HepG2 (cell line): ENCODE results near the gene SLC29A2. TPM values are rescaled to one million over a fixed set of nuclear protein-coding genes. Genes with fewer than 3 reads are reported as not detected.

Experiments used
- ATM ChIP-seq: fragments of 450-650 bp; IDR thresholded peaks from 2 replicates; pipeline ENCODE4 v1.7.1; 2017; ENCODE audit warnings: mild to moderate bottlenecking, borderline replicate concordance
- CEBPB ChIP-seq: IDR thresholded peaks from 2 replicates; pipeline ENCODE4 v1.6.1; 2011; ENCODE audit warnings: low read depth, low read length, improper control_type of control experiment, borderline replicate concordance
- FOXO1 ChIP-seq: sonication (generic); formaldehyde crosslinking; IDR thresholded peaks from 2 replicates; pipeline ENCODE4 v1.4.0; 2020; ENCODE audit warnings: missing genetic modification reagents
- MZF1 ChIP-seq: sonication (generic); formaldehyde crosslinking; IDR thresholded peaks from 2 replicates; pipeline ENCODE4 v1.8.1; 2023; ENCODE audit warnings: mild to moderate bottlenecking, missing genetic modification reagents, borderline replicate concordance
- NFRKB ChIP-seq: fragments of 450-650 bp; IDR thresholded peaks from 2 replicates; pipeline ENCODE4 v1.6.1; 2017
- RAD51 ChIP-seq: fragments of 450-650 bp; IDR thresholded peaks from 2 replicates; pipeline ENCODE4 v1.6.1; 2016; ENCODE audit warnings: borderline replicate concordance
- SIX1 ChIP-seq: sonication (generic); formaldehyde crosslinking; IDR thresholded peaks from 2 replicates; pipeline ENCODE4 v1.4.0; 2020; ENCODE audit warnings: missing genetic modification reagents, borderline replicate concordance
- THRA ChIP-seq: sonication (generic); formaldehyde crosslinking; IDR thresholded peaks from 2 replicates; pipeline ENCODE4 v1.4.0; 2020; ENCODE audit warnings: missing genetic modification reagents, borderline replicate concordance
- ZFP36 ChIP-seq: fragments of 150-350 bp; IDR thresholded peaks from 2 replicates; pipeline ENCODE4 v1.6.1; 2018; ENCODE audit warnings: borderline replicate concordance, low read length, low read depth; ENCODE audit not compliant: partially characterized antibody
- ZFP36L2 ChIP-seq: sonication (generic); formaldehyde crosslinking; IDR thresholded peaks from 2 replicates; pipeline ENCODE4 v1.4.0; 2020; ENCODE audit warnings: missing genetic modification reagents
- ZFX ChIP-seq: sonication (generic); formaldehyde crosslinking; IDR thresholded peaks from 2 replicates; pipeline ENCODE4 v1.4.0; 2020; ENCODE audit warnings: mild to moderate bottlenecking, low read depth, missing genetic modification reagents, moderate library complexity
- ZNF687 ChIP-seq: sonication (generic); formaldehyde crosslinking; IDR thresholded peaks from 2 replicates; pipeline ENCODE4 v1.5.1; 2020; ENCODE audit warnings: mild to moderate bottlenecking, missing genetic modification reagents, moderate library complexity
- ZSCAN29 ChIP-seq: sonication (generic); formaldehyde crosslinking; conservative IDR thresholded peaks from 2 replicates; pipeline ENCODE4 v1.4.0; 2020; ENCODE audit warnings: mild to moderate bottlenecking, missing genetic modification reagents
- ZZZ3 ChIP-seq: sonication (generic); formaldehyde crosslinking; IDR thresholded peaks from 2 replicates; pipeline ENCODE4 v1.4.0; 2020; ENCODE audit warnings: missing genetic modification reagents, mild to moderate bottlenecking, borderline replicate concordance
- polyA plus RNA-seq, 8 experiments: library from polyadenylated mRNA; depleted of rRNA in 3 of 8; stranded (reverse) in 7 of 8; unstranded in 1 of 8; fragments of >200 nt; fragmentation: Illumina TruSeq in 4 of 8; extraction: Trizol in 4 of 8; gene quantifications; 2 replicates each; pipeline versions ENCODE4 v1.2.1 to v1.2.3, GENCODE V29; 2011 to 2016; ENCODE audit warnings: low read depth in 4 of 8, missing spikeins in 1 of 8, mixed read lengths in 1 of 8; ENCODE audit not compliant: insufficient read depth in 1 of 8
- total RNA-seq, 5 experiments: library from RNA; depleted of rRNA; stranded (reverse); fragments of >200 nt; fragmentation: Illumina TruSeq; extraction: Trizol; gene quantifications; 2 replicates each; pipeline ENCODE4 v1.2.3, GENCODE V29; 2016; ENCODE audit warnings: low read depth in 1 of 5
- TF ChIP-seq, protein P1 (sequence below): IDR thresholded peaks from 2 replicates; pipeline ENCODE4 v1.6.1; 2016; ENCODE audit warnings: missing genetic modification reagents, missing compliant biosample characterization
- TF ChIP-seq, protein P2 (sequence below): IDR thresholded peaks from 2 replicates; pipeline ENCODE4 v1.6.1; 2016; ENCODE audit warnings: low read depth
- TF ChIP-seq, protein P3 (sequence below): sonication (generic); formaldehyde crosslinking; IDR thresholded peaks from 2 replicates; pipeline ENCODE4 v1.5.0; 2020; ENCODE audit warnings: mild to moderate bottlenecking, missing genetic modification reagents, borderline replicate concordance

SLC29A2 gene
- total and polyA plus RNA-seq, 2 of the 13 experiments (the other 11 are each of a cell fraction or from before 2014, with no cell fraction given), result 0.63 to 0.66 TPM

DNA sequence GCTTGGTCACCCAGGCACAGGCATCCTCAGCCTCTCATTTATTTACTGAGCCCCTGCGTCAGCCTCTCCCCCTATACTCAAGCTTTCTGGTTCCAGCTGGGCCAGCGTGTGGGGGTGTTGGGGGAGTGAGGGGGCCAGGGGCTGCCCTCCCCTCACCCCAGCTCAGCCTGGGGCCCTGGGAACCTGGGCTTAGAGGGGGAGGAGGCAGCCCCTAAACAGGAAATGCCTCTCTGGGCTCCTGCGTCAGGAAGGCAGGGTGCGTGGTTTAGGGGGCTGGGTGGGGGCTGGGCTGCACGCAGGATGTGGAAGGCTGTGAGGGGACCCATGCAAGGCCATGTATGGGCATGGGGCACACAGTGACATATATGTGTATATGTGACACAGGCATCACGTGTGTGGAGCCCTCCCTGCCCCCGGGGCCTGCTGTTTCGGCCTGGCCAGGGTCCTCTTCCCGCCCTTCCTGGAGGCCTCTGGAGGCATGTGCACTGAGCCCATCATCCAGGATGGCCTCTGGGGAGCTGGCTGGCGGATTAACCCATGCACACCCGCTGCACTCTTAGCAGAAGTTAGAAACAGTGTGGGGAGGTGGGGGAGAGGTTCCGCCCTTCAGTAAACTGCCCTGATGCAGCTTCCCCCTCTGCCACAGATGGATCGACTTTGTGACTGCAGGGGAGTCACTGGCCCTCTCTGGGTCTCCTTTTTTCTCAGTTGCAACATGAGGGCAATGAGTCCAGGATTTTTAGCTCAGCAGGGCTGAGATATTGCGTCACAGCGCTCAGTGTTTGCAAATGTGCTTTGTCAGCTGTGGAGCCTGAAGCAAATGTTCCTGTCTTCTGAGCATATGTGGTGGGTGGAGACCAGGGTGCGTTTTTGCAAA, 53.6 kb downstream of the SLC29A2 start (continued):
- TF ChIP-seq THRA (CRISPR knock-in tag) (no peak), ZSCAN29 (CRISPR knock-in tag) (no peak), ZNF687 (CRISPR knock-in tag) (peak; percentile 85), ZFP36L2 (CRISPR knock-in tag) (no peak), FOXO1 (no peak), ATM (no peak), SIX1 (no peak), ZFP36 (no peak), RAD51 (no peak), NFRKB (no peak), MZF1 (CRISPR knock-in tag) (no peak), ZZZ3 (no peak), ZFX (CRISPR knock-in tag) (peak; percentile 84), CEBPB (peak; percentile 99)
- TF ChIP-seq, protein P1, sequence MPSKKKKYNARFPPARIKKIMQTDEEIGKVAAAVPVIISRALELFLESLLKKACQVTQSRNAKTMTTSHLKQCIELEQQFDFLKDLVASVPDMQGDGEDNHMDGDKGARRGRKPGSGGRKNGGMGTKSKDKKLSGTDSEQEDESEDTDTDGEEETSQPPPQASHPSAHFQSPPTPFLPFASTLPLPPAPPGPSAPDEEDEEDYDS (CRISPR knock-in tag), result no peak
- TF ChIP-seq, protein P2, sequence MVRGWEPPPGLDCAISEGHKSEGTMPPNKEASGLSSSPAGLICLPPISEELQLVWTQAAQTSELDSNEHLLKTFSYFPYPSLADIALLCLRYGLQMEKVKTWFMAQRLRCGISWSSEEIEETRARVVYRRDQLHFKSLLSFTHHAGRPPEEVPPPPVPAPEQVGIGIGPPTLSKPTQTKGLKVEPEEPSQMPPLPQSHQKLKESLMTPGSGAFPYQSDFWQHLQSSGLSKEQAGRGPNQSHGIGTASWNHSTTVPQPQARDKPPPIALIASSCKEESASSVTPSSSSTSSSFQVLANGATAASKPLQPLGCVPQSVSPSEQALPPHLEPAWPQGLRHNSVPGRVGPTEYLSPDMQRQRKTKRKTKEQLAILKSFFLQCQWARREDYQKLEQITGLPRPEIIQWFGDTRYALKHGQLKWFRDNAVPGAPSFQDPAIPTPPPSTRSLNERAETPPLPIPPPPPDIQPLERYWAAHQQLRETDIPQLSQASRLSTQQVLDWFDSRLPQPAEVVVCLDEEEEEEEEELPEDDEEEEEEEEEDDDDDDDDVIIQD (CRISPR knock-in tag), result no peak
- TF ChIP-seq, protein P3, sequence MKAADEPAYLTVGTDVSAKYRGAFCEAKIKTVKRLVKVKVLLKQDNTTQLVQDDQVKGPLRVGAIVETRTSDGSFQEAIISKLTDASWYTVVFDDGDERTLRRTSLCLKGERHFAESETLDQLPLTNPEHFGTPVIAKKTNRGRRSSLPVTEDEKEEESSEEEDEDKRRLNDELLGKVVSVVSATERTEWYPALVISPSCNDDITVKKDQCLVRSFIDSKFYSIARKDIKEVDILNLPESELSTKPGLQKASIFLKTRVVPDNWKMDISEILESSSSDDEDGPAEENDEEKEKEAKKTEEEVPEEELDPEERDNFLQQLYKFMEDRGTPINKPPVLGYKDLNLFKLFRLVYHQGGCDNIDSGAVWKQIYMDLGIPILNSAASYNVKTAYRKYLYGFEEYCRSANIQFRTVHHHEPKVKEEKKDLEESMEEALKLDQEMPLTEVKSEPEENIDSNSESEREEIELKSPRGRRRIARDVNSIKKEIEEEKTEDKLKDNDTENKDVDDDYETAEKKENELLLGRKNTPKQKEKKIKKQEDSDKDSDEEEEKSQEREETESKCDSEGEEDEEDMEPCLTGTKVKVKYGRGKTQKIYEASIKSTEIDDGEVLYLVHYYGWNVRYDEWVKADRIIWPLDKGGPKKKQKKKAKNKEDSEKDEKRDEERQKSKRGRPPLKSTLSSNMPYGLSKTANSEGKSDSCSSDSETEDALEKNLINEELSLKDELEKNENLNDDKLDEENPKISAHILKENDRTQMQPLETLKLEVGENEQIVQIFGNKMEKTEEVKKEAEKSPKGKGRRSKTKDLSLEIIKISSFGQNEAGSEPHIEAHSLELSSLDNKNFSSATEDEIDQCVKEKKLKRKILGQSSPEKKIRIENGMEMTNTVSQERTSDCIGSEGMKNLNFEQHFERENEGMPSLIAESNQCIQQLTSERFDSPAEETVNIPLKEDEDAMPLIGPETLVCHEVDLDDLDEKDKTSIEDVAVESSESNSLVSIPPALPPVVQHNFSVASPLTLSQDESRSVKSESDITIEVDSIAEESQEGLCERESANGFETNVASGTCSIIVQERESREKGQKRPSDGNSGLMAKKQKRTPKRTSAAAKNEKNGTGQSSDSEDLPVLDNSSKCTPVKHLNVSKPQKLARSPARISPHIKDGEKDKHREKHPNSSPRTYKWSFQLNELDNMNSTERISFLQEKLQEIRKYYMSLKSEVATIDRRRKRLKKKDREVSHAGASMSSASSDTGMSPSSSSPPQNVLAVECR (CRISPR knock-in tag), result peak; percentile 30; the same call in 1 of the 2 replicates
